ENCODE results near the gene OTUD4.
"Not testable (repeated sequence)": the region's sequence is repeated elsewhere in the genome, so short reads cannot be mapped to it uniquely, and the experiment has no call there.

Gene OTUD4, protein sequence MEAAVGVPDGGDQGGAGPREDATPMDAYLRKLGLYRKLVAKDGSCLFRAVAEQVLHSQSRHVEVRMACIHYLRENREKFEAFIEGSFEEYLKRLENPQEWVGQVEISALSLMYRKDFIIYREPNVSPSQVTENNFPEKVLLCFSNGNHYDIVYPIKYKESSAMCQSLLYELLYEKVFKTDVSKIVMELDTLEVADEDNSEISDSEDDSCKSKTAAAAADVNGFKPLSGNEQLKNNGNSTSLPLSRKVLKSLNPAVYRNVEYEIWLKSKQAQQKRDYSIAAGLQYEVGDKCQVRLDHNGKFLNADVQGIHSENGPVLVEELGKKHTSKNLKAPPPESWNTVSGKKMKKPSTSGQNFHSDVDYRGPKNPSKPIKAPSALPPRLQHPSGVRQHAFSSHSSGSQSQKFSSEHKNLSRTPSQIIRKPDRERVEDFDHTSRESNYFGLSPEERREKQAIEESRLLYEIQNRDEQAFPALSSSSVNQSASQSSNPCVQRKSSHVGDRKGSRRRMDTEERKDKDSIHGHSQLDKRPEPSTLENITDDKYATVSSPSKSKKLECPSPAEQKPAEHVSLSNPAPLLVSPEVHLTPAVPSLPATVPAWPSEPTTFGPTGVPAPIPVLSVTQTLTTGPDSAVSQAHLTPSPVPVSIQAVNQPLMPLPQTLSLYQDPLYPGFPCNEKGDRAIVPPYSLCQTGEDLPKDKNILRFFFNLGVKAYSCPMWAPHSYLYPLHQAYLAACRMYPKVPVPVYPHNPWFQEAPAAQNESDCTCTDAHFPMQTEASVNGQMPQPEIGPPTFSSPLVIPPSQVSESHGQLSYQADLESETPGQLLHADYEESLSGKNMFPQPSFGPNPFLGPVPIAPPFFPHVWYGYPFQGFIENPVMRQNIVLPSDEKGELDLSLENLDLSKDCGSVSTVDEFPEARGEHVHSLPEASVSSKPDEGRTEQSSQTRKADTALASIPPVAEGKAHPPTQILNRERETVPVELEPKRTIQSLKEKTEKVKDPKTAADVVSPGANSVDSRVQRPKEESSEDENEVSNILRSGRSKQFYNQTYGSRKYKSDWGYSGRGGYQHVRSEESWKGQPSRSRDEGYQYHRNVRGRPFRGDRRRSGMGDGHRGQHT

DNA sequence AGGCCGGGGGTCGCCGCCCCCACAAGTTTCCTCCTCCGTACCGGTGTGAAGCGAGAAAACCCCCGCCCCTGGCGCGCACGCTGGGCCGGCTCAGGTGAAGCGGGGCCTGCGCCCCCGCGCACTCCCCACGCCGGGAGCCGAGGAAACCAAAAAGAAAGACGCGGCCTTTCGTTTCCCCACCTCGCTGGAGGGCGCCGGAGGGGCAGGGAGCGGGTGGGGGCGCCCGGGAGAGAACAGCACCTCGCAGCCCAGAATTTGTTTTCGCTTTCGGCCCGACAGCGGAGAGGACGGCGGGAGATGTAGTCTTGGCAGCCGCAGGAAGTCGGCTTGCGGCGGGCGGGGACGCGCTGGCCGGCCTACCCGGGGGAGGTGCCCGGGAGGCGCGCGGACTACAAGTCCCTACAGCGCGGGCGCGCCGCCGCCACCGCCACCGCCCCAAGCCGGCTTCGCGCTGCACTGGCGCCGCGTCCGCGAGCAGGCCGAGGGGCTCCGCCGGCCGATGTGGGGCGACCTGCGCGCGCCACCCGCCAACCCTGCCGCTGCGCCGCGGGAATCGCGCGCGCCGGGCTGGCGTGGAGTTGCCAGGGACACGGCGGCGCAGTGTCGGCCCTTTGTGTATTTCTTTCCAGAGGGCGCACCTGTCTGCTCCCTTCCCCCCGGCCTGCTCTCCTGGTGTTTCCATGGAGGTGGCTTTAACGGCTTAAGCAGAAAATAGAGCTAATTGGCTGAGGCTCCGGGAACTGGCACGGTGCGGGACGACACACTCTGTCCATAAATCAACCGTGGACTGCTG, at the start of gene OTUD4:
Gene OTUD4, minus strand, starts transcription at position 292 of the 793 bp plus-strand sequence. CDS start 616 bp downstream, outside the sequence.
- DNase-seq: peak; percentile 98

DNA sequence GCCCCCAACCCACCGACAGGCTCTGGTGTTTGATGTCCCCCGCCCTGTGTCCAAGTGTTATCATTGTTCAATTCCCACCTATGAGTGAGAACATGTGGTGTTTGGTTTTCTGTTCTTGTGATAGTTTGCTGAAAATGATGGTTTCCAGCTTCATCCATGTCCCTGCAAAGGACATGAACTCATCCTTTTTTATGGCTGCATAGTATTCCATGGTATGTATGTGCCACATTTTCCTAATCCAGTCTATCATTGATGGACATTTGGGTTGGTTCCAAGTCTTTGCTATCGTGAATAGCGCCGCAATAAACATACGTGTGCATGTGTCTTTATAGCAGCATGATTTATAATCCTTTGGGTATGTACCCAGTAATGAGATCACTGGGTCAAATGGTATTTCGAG, 42.8 kb upstream of the OTUD4 start:
- DNase-seq: not testable (repeated sequence)

DNA sequence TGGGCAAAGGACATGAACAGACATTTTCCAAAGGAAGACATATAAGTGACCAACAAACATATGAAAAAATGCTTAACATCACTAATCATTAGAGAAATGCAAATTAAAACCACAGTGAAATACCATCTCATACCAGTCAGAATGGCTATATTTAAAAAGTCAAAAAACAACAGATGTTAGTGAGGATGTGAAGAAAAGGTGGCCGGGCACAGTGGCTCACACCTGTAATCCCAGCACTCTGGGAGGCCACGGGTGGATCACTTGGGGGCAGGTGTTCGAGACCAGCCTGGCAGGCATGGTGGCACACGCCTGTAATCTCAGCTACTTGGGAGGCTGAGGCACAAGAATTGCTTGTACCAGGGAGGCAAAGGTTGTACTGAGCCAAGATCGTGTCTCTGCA, 41.1 kb upstream of the OTUD4 start:
- DNase-seq: not testable (repeated sequence)

DNA sequence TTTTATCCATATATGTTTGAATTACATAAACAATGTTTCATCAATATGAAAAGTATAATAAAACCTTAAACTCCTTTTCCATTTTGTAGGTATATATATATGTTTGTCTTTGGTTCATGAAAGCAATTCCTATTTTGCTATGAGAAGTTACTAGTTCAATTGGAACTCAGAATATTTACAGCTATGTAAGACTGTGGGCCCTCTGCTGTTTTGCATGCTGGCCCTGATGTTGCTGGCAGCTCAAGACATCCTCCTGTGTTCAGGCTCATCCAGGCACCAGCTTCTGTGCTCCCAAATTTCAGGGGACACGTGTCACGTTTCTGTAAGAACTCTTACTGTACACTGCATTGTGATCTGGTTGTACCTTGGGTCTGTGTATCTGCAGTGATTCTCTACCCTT, 38.7 kb upstream of the OTUD4 start:
- no peak for DNase-seq

DNA sequence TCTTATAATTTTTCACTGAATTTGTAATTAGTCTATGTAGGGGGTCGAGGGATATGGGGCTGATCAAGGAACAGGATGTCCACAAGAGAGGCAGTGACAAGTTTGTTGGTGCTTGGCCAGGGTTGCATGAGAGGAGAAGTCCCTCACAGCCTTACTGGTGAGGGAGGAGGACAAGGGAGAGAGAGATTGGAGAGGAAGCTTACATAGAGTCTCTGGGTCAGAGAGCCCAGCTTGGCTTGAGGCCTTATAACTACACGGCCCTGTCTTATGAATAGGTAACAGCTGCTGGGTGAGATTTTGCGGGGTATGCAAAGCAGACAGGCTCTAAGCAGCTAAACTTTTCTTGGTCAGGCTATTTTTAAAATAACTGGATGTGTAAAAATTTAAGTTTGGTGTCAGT, 37.9 kb upstream of the OTUD4 start:
- no peak for DNase-seq

DNA sequence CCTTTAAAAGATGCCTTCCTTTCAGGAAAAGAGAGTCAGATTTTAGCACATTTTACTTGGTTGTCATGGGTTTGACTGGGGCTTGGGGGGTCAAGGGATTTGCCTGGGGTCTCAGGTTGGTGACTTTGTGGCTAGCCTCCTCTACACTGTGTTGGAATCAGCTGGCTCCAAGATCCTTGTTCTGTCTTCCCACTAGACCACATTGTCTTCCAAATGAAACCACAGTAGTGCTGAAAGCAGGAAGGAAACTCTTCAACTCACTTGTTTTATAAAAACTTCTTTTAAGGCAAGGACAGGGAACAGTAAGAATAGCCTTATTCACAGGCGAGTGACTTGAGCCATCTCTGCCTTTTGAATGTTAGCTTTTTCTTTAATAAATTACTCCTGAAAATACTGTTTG, 37.0 kb upstream of the OTUD4 start:
- no peak for DNase-seq

DNA sequence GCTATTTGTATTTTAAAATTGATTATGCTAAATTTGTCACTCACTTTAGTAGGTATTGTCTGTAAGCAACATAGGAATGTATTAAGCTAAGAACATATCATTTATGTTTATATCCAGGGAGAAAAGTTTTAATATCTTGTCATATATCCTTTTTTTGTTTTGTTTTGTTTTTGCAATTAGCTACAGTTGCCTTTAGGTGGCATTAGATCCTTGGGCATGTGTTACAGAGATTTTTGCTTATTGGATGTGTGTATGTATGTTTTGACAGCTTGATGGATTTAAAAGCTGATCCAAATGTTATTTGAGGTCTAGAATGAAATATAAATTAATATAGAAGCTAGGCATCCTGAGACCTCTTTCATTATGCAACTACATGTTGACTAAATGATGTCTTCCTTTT, 36.1 kb upstream of the OTUD4 start:
- peak; percentile 25 for DNase-seq

DNA sequence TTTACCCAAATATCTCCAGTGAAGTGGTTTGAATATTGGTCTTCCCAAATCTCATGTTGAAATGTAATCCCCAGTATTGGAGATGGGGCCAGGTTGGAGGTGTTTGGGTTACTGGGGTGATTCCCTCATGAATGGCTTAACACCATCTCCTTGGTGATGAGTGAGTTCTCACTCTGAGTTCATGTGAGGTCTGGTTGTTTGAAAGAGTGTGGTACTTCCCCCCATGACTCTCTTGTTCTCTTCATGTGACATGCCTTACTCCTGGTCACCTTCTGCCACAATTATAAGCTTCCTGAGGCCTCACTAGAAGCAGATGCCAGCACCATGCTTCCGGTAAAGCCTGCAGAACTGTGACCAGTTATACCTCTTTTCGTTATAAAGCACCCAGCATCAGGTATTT, 32.9 kb upstream of the OTUD4 start:
- no peak for DNase-seq

DNA sequence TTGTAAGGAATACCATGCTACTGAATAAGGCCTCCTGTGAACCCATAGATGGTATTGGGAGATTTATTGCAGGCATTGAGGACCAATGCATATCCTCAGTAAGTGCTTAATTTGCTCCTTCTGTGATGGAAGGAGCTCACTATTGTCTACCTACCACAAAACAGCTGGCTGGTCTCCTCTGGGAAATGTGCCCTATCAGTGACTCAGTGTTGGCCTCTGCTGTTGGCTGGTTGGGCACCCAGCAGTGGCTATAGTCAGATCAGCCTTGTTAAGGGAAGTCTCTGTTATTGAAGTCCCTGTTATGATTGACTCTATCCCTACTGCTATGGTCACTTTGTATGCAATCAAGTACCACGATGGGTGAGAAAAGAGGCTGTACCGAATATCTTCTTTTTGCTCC, 27.5 kb upstream of the OTUD4 start:
- no peak for DNase-seq

DNA sequence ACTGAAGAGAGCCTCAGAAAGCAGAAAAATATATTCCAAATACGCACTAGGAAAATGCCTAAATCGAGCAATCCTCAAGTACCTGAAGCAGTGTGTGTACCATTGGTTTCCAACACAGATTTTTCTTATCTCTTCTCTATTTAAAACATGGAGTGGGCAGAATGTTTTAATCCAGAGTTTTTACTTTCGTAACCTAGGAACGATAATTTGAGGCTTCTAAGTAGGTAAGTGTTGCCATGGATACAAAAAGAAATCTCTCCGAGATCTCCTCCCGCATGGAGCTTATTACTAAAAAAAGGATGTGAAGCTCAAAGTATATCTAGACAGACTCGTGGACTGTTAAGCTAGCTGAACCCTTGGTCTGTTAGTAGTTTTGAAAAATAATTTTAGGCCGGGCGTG, 23.0 kb upstream of the OTUD4 start:
- no peak for DNase-seq

DNA sequence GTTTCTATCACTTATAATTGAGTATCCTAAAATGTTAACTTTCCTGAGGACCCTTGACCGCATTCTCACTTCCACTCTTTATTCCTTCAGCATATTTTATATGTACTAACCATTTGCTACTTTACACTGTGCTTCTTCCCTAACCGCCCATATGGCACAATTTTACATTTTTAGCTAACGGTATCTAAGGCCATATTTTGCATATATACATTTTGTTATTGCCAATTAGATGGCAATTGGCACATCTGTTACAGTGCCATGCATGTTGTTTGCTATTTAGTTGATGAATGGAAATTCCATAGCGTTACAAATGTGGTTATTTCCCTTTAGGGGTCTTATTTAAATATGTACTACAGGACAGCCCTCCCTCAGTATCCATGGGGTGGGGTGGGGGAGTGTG, 20.0 kb upstream of the OTUD4 start:
- DNase-seq: no peak

DNA sequence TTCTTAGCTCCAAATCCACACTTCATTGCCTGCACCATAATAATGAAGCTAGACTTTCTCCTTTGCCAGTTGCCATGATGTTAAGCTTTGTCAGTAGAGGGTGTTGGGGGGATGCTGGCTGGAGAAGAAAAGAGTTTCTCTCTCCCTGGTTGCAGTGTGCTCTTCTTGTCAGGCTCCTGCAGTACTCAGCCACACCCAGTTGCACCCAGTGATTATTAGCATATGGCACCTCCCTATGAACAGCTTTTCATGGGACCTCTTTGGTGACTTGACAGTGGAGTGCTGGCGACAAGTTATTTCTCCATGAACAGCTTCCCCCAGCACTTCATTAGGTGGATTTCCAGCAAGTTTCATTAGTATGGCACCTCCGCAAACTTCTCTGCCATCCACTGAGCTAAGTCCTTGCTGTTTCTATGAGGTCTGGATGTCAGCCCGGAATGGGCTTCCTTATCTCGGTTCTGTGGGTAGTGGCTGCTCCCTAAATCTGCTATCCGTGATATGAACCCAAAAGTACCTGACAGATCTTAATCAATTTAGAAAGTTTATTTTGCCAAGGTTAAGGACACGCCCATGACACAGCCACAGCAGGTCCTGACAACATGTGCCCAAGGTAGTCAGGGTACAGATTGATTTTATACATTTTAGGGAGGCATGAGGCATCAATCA, 18.8 kb upstream of the OTUD4 start:
- no peak for DNase-seq

DNA sequence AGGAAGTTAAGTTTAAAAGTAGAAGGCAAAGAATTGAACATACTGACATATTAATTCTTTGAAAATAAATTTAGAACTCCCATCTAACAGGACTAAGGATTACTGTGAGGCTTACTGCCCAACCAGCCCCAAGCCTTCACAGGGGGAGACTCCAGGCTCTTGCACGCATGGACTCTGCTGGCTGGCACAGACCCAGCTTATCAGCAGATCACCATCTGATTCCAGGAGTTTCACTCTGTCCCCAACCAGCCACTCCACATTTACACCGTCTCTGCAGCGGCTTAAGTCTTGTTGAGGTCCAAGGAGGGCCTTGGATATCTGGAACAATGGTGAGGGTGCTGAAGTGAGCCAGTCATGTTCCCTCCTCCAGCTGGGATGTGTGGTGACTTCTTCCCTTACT, 16.4 kb upstream of the OTUD4 start:
- no peak for DNase-seq

DNA sequence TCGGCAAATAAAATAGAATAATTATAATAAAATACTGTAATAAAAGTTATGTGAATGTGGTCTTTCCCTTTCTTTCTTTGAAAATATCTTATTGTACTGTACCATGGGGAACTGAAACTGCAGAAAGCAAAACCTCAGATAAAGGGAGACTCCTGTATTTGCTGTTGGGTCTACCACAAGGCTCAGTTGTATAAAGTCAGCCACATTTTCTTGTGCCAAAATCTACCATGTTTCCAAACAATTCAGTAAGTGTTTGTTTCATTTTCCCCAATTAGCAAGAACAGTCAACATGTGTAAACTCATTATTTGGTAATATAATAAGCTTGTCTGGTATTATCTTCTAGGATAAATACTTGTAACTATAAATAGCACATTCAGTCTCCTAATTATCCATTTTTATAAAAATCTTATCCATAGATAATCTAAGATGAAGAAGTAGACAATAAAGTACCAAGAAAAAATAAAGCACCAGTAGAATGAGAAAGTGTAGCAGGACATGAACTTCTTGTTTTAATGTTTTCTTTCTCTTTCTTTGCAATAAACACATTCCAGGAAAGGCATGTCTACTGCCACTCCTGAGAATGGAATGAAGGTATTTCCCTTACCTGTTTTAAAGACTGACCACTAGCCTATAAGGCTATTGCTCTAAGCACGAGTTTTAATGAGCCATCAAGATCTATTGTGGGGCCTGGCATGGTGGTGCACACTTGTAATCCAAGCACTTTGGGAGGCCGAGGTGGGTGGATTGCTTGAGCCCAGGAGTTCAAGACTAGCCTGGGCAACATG, 15.0 kb upstream of the OTUD4 start:
- DNase-seq: no peak

DNA sequence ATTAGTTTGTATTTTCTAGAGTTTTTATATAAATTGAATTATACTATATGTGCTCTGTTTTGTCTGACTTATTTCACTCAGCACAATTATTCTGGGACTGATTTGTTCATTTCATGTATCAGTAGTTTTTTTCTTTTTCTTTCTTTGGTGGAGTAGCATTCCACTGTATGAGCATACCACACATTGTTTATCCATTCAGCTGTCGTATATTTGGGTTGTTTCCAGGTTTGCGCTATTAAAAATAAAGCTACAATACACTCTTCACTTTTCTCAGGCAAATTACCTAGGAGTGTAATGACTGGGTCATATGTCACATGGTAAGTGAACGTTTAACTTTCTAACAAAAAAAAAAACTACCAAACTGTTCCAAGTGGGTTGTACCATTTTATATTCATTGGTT, 9.6 kb upstream of the OTUD4 start:
- DNase-seq: no peak

DNA sequence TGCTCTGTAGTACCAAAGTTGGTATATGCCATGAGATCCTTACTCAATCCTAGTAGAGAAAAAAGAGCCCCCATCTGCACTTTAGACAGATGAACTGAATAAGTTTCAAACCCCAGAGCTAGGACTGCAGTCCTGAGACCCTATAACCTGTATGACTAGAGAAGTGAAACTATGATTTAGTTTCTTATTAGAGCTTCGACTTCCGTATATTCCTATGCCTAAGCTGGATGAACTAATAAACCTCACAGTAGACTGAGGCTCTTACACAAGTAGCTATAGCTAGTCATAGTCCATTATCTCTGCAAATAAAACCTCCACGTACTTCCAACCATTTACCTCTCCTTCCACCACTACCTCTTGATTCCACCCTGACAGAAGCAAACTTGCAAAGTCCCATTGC, 6.3 kb upstream of the OTUD4 start:
- DNase-seq: no peak

DNA sequence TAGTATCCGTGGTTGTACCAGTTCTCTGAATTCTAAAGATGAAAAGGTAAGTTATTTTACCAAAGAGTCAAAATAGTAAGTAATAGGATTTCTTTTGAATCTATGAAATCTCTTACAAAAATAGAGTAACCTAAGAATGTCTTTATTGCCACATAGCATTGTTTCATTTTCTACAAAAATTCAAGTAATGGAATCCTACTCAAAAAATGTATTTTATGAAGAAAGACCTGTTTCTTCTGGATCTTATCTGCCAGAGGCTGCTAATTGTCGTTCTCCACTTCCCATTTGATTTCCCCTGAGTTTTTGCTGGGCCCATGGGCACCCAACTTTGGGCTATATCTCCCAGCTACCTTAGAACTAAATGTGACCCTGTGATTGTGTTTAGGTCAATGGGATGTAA, 3.2 kb upstream of the OTUD4 start:
- no peak for DNase-seq

DNA sequence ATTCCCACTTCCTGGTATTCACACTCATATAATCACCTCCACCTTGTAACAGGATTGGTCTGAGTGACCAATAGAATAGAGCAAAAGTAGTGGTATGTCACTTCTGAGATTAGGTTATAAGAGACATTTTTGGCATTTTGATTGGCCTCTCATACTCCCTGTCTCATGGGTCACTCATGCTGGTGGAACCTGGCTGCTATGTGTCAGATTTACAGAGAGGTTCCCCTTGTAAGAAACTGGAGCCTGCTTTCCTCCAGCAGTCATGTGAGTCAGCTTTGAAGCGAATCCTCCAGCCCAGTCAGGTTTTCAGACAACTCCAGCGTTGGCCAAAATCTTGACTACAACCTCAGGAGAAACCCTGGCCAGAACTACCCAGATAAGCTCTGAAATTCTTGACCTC, 2.6 kb upstream of the OTUD4 start:
- DNase-seq: no peak

DNA sequence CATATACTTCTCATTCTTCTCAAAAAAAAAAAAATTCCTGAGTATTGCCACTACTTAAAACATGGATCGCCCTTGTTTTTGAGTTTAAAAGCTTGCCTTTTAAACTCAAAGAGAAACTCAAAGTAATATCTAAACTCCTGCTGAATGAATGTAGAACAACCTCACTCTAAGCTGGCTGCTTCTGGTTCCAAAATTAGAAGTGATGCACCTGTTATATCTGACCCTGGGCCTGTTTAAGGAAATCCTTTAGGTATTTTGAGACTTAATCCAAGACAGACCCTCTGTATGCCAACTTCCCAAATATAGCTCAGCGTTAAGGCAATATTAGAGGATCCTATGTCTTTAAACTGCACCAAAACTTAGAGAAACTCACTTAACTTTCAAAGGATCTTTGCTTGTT, 1.8 kb upstream of the OTUD4 start:
- DNase-seq: no peak

DNA sequence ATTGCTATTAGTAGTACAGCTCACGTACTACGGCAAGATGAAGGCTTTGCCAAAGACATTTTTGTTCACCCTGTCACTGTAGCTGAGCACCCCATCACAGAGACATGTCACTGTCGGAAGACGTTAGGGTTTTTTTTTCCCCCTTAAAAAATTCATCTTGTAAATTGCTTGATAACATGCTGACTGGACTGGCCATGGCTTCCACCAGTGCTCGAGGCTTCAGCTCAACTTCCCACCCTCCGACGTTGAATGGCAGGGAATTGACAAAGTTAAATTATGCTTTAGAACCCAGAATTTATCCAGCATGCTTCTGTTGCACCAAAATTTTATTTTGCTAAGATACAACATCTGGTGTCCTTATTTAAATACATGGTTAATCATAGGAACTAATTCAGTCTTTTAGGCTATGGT, 707 bp upstream of the OTUD4 start:
- no peak for DNase-seq

DNA sequence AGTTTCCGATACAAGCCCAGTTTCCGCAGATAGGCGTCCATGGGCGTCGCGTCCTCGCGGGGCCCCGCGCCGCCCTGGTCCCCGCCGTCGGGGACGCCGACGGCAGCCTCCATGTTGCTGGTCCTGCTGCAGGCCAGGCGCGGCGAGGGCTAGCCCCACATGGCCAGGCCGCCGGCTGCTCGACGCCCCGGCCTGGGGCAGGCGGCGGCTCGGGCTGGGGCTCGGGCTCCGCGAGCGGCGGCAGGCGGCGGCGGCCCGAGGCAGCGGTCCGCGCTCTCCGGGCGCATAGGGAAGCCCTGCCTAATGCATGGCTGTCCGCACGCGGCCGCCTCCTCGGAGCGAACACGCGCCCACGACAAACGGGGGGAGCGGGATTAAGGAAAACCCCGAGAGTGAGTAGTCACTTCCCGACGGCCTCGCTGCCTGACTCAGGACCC, 510 bp downstream of the OTUD4 start:
- peak; percentile 59 for DNase-seq

Data from NCI-H69 (cell line).